HG02970 (cell line): ENCODE measurements around the gene MTHFSD.

Experiments used
- ATAC-seq: cut with Tn5 transposase; IDR thresholded peaks from one replicate; pipeline ENCODE4 v1.9.1; 2021; ENCODE audit warnings: mild to moderate bottlenecking, moderate library complexity, moderate number of reproducible peaks; ENCODE audit not compliant: unreplicated experiment, low FRiP score

MTHFSD gene

GRCh38 chr16:86515413-86515776 is 39.6 kb downstream of the MTHFSD start:
- ATAC-seq: no peak

GRCh38 chr16:86514481-86515376 is 40.3 kb downstream of the MTHFSD start:
- ATAC-seq: no peak

GRCh38 chr16:86513471-86514277 is 41.4 kb downstream of the MTHFSD start:
- ATAC-seq: no peak

GRCh38 chr16:86512860-86513470 is 42.1 kb downstream of the MTHFSD start:
- no peak for ATAC-seq

- ATAC-seq: no peak
Observed at GRCh38 chr16:86512301-86512859, 42.7 kb downstream of the MTHFSD start.

- no peak for ATAC-seq
Observed at GRCh38 chr16:86511317-86512161, 43.5 kb downstream of the MTHFSD start.

GRCh38 chr16:86510465-86511261 is 44.4 kb downstream of the MTHFSD start, which contains the start of gene FOXF1:
TSS of gene FOXF1 (plus strand) at chr16:86510527. CDS start at chr16:86510570, 43 bp downstream.
- no peak for ATAC-seq

- no peak for ATAC-seq
Observed at GRCh38 chr16:86509759-86510464, 45.1 kb downstream of the MTHFSD start.

GRCh38 chr16:86508947-86509758 is 45.9 kb downstream of the MTHFSD start:
- ATAC-seq: no peak

GRCh38 chr16:86508028-86508946 is 46.7 kb downstream of the MTHFSD start:
- no peak for ATAC-seq

- ATAC-seq: no peak
Observed at GRCh38 chr16:86507173-86508027, 47.6 kb downstream of the MTHFSD start.

GRCh38 chr16:86505899-86506864 is 48.9 kb downstream of the MTHFSD start:
- no peak for ATAC-seq

- no peak for ATAC-seq
Observed at GRCh38 chr16:86505185-86505898, 49.7 kb downstream of the MTHFSD start.
